NOMO-1 treated with dmso at 0.1 percent for 144 hours (cell line): Measurements from ENCODE around the gene KDELR3.

Experiments
- DNase-seq: peaks from one replicate; lab custom pipeline; 2025; ENCODE audit not compliant: unreplicated experiment; lab: John Stamatoyannopoulos, UW

KDELR3 gene

GRCh38 chr22:38437416-38437815 lies 30.5 kb upstream of the KDELR3 start:
- DNase-seq = no peak

DNA sequence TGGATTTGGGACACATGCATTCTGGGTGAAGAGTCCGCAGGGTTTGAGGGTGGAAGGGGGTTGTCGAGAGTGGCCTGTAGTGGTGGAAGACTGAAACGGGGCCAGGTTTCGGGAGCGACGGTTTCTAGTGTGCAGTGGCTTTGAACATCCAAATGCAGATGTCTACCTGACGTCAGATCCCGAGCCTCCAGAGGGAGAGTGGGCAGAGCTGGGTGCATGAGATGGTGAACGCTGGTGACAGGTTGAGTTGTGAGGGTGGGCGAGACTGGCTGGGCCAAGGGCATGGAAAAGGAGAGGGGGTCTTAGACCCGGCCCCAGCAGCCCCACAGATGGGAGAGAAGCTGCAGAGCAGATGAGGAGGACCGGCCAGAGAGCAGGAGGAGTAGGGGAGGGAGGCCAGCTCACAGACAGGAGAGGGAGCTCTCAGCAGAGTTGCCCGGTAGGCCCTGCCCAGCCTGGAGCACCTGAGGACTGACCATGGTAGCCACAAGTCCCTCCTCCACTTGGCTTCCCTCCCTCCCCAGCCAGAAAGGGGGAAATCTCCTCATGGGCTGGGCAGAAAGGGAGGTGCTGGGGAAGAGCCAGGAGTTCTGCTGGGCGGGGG lies 27.0 kb upstream of the KDELR3 start:
- no peak for DNase-seq

DNA sequence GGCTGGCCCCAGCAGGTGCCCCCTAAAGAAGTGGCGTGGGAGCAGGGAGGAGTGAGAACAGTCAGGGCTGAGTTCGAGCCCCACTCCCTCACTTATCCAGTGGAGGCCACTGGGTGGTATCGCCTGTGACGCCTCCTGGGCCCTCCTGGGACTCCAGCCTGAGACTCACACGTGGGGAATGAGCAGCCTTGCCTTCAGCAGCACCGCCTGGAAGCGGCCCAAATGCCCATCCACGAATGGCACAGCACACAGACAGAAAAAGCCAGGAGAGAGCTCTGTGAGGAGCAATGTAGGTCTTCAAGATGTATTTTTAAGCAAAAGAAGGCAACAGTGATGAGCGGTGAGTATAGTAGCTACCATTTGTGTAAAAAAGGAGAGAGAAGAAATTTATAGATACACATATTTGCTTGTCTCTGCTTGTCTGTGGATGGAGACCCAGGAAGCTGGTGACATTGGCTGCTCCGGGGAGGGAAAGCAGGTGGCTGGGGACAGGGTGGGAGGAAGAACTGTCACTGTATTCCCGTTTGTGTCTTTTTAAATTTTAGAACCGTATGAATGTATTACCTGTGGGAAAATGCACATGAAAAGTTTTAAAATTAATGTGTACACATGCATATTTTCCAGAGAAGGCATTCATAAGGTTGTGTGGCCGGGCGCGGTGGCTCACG lies 26.1 kb upstream of the KDELR3 start:
- no peak for DNase-seq

DNA sequence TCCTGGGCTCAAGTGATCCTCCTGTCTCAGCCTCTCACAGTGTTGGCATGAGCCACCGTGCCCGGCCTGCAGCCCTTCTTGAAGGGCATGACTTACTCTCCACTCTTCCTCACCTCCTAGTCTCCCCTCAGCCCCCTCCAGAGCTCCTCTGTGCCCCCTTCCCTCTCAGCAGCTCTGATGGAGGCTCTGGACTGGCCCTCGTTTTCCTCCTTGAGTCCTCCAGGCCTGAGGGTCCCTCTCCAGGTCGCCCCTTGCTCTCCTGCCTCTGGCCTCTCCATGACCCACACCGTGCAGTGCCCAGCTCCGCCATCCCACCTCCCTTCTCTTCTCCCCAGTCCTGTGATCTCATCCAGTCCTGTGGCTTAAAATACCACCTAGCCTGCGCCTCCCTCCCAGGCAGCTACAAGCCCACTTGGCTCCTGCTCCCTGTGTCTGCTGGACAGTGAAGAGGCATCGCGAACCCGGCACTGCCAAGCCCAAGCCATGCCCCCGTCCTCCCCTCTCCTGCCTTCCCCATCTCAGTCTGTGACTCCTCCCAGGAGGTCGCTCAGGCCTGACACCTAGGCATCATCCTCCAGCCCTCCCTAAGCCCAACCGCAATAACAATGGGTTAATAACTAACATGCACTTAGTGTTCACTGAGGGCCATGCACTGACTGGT lies 24.8 kb upstream of the KDELR3 start:
- no peak for DNase-seq

DNA sequence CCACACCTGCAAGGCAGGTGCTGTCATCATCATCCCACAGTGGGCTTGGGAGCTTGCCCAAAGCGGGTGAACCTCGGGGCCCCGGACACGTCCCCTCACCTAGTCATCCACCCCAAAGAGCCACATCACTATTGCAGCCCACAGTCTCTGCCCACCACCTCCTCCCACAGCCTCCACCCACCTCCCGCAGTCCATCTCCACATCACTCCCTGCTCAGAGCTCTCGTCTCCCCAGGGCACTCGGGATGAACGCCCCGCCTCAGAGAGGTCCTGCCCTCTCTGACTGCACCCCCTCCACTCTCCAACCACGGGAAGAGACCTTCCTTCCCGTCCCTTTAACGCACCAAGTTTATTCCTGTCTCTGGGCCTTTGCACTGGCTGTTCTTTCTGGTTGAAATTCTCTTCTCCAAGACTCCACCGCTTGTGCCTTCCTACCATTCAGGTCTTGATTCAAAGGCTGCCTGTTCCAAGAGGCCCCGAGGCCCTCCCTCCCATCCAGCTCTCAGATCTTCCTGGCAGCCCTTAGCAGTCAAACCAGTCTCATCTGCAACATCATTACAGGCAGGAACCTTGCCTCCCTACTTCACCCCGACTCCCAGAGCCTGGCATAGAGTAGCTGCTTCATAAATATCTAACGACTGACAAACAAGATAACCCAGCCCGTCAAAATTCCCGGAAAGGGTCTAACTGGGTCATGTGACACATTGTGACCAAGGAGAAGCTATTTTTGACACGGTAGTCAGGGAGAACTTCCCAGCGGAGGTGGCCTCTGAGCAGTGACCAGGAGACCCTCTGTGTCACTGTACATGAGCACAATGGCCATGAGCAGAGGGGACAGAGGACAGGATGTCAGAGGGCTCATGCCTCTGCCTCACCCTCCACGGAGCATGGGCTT lies 24.0 kb upstream of the KDELR3 start:
- DNase-seq = no peak

GRCh38 chr22:38444783-38445182 lies 23.1 kb upstream of the KDELR3 start:
- DNase-seq = no peak

- DNase-seq = no peak
These were observed 21.8 kb upstream of the KDELR3 start for GRCh38 chr22:38446018-38446601.

DNA sequence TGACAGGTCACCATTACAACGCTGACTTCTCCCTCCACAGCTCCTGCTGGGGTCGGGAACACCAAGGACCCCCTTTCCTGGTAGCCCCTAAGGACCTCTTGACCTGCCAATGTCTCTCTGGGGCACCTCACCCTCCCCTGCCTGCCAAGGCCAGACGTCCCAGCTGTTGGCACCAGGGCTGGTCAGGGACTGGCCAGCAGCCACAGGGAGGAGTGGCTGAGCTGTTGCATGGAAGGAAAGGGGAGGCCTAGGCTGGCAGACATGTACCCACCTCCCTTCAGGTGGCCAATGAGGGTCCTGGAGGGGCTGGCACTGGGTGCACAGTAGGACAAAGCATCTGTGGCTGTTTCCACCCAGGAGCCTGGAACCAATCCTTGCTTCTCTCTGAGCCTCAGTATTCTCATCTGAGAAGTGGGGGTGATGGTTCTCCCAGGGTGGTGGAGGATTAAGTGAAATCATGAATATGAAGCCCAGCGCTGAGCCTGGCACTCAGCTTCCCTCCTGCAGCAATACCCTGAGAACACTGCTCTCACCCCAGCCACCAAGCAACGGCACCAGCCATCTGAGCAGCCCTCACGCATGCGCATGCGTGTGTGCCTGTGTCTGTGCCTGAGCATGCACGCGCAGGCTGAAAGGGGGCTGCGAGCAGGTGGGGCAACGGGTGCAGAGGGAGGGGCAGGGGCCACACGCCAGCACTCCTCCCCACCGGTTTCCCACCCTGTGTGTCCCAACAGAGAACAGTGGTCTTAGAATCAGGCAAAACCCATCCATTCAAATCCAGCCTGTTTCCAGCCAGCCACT lies 18.8 kb upstream of the KDELR3 start:
- DNase-seq = no peak

- no peak for DNase-seq
These were observed 18.1 kb upstream of the KDELR3 start for GRCh38 chr22:38449776-38450175.

DNA sequence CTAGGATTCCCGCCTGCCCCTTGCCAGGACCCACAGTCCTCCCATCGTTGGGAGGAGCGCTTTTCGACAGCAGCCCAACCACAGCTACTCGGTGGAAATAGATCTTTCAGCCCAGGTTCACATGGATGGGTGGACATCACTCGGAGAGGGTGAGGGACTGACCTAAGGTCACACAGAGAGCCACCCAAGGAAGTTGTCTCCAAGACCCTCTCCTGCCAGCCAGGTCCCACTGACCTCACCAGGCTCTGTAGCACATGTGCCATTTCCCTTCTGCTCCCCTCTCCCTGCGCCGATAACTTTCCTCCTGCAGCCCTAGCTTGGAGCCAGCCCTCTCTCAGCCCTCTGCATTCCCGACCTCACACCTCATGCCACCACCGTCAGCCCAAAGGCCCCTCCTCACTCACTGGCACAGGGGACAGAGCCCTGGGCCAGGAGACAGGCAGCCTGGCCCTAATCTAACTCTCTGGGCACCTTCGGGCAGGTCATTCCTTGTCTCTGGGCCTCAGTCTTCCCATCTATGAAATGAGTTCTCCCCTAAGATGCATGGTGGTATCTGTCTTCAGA lies 17.6 kb upstream of the KDELR3 start:
- no peak for DNase-seq

DNA sequence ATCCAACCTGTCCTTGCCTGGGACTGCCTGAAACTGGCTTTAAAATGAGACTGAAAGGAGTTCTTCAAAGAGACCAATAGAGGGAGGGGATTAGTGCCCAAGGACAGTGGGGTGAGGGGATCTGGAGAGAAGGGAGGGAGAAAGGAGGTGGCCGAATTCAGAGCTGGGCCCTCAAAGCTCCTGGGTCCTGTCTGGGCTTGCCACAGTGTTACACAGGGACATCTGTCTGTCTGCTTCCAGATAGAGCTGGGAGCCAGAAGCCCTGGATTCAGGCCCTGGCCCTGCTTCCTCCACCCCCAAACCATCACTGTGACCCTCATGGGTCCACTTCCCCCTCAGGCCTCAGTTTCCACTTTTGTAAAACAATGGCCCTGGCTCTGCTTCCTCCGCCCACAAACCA lies 16.5 kb upstream of the KDELR3 start:
- DNase-seq = no peak

GRCh38 chr22:38451864-38452263 lies 16.0 kb upstream of the KDELR3 start:
- DNase-seq = no peak

DNA sequence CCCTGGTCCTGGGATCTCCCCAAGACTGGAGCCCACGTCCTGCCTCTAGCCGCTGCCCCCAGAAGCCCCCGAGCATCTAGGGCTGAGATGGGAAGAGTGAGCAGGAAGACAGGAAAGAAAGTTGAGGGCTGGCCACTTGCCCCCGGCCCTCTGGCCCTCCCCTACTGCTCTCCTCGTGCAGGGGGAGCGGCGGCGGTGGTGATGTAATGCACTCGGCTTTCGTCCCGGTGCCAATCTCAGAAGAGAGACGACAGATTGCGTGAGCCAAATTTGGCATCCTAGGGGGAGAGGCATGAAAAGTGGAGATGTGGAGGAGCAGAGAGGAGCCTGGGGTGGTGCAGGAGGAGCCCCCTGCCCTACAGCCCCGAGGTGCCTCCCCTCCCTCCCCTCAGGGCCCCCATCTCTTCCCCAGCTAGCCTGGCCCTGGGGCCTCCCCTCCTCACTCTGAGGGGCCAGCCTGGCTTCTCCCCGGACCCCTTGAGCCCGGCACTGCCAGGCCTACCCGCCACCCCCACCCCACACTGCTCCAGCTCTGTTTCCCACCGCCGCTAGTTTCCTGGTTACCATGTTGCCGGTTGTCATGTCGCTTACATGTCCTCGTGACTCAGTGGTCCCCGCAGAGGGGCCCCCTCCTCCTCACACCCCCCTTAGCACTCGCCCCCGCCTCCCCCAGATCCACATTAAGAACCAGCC lies 15.4 kb upstream of the KDELR3 start:
- DNase-seq = no peak

GRCh38 chr22:38453066-38453672 lies 14.7 kb upstream of the KDELR3 start:
- no peak for DNase-seq

GRCh38 chr22:38453996-38454352 lies 13.9 kb upstream of the KDELR3 start:
- peak; percentile 36 for DNase-seq

DNA sequence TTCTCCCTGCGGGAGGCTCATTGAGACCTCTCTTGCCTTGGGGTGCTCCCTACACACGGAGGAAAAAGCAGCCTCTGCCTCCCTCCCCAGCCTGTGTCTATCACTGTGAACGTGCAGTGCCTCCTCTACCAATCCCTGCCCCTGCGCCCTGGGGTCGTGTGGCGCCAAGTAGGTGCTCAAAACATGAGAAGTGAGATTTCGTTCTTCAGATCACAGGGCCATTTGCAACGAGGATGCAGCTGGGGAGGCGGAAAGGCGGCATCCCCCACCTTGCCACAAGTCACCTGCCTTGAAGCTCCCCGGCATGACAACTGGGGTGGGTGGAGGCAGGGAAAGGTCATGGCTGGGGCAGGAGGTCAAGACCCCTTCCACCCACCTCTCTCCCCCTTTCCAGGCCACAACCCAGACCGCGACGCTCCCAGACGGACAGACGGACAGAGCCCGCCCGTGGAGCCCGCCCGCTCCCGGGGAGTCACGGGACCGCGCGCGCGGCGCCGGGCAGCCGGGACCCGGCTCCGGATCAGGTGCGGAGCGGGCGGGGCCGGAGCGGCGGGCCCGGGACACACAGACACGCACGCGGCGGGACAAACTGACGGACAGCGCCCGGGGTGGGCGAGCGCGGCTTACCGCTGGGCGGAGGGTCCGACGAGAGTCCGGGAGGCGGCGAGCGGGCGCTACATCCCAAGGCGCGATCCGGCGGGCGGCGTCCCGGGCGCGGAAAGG lies 13.4 kb upstream of the KDELR3 start:
- no peak for DNase-seq

DNA sequence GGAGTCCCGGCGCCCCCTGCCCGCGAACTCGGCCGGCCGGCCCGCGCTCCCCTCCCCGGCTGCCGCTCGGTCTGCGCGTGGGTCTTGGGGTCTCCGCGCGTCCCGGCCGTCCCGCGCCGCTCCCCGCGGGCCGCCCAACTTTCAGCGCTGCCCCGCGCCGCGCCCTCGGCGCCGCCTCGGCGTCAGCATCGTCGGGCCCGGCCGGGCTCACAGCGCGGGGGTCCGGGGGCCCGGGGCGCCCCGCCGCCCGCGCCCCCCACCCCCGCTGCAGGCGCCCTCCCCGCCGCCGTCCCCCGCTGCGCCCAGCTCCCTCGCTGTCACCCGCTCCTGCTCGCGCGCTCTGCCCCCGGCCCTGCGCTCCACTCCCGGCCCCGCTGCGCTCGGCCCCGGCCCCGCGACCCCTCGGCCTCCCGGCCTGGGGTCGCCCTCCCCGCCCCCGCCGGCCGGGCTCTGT lies 12.8 kb upstream of the KDELR3 start, which contains the start of gene KCNJ4:
Gene KCNJ4 (minus strand): TSS at position 124 of the 454 bp plus-strand sequence. CDS start 27,067 bp downstream, outside the sequence.
- no peak for DNase-seq
